ENCODE measurements around the gene PROZ. TPM values are rescaled to one million over a fixed set of nuclear protein-coding genes. Genes with fewer than 3 reads are reported as not detected.

PROZ gene
- total RNA-seq: not detected in 2 replicates

GRCh38 chr13:113157929-113158747 lies at the start of gene PROZ:
PROZ (plus strand) TSS chr13:113158648; CDS start chr13:113158661, 13 bp downstream.

GRCh38 chr13:113122550-113123225 lies 35.8 kb upstream of the PROZ start, which contains the start of gene F10:
F10 (plus strand) TSS chr13:113122799; CDS start chr13:113122856, 57 bp downstream.

GRCh38 chr13:113208421-113209335 lies 50.2 kb downstream of the PROZ start, which contains the start of gene PCID2:
PCID2 (minus strand) TSS chr13:113208669; CDS start chr13:113208634, 35 bp downstream.

GRCh38 chr13:113209336-113209758 lies 50.9 kb downstream of the PROZ start, which contains the start of gene CUL4A:
CUL4A (plus strand) TSS chr13:113209613; CDS start chr13:113209628, 15 bp downstream.

Other genes with a start within 250 kb of the PROZ start
- 11.9 and 39.2 TPM in 2 replicates for gene MCF2L, start 189.4 kb upstream of the PROZ start, total RNA-seq
- not detected in 2 replicates for gene F7, start 52.9 kb upstream of the PROZ start, total RNA-seq
- 0.13 TPM in 1 of 2 replicates, not detected in the other for gene F10, start 35.8 kb upstream of the PROZ start, total RNA-seq
- gene PCID2, start 50.0 kb downstream of the PROZ start, total RNA-seq: 34.6 and 89.1 TPM in 2 replicates
- gene CUL4A, start 51.0 kb downstream of the PROZ start, total RNA-seq: 77.9 and 128 TPM in 2 replicates
- 171 and 269 TPM in 2 replicates for gene LAMP1, start 138.6 kb downstream of the PROZ start, total RNA-seq
- 0.57 TPM in 1 of 2 replicates, not detected in the other for gene GRTP1, start 205.5 kb downstream of the PROZ start, total RNA-seq

All from bladder microvascular endothelial cell (primary cell).